ENCODE data around the gene GJC1. TPM values are rescaled to one million over a fixed set of nuclear protein-coding genes. Genes with fewer than 3 reads are reported as not detected.
A peak's percentile ranks its signal among the peaks of the same experiment; 100 is the strongest.

The GJC1 gene
- total RNA-seq, 1 experiment from 2014 or later, result 26.3 TPM

GRCh38 chr17:44785921-44786320, 44.2 kb downstream of the GJC1 start:
- DNase-seq (ENCODE audit: low read depth), result no peak
- in situ Hi-C loops (cut with HindIII; ENCODE audit: low pct_unique_long_range_greater_than_20kb, low sequenced_read_pairs), result no loop called here

GRCh38 chr17:44782326-44782850, 47.7 kb downstream of the GJC1 start:
- in situ Hi-C loops (cut with HindIII; ENCODE audit: low pct_unique_long_range_greater_than_20kb, low sequenced_read_pairs), result no loop called here
- no peak for DNase-seq (ENCODE audit: low read depth)

- in situ Hi-C loops (cut with HindIII; ENCODE audit: low pct_unique_long_range_greater_than_20kb, low sequenced_read_pairs), result no loop called here
- DNase-seq (ENCODE audit: low read depth), result no peak
Observed at GRCh38 chr17:44781551-44782325, 48.3 kb downstream of the GJC1 start.

GRCh38 chr17:44780845-44781480, 49.1 kb downstream of the GJC1 start:
- in situ Hi-C loops (cut with HindIII; ENCODE audit: low pct_unique_long_range_greater_than_20kb, low sequenced_read_pairs), result no loop called here
- no peak for DNase-seq (ENCODE audit: low read depth)

- in situ Hi-C loops (cut with HindIII; ENCODE audit: low pct_unique_long_range_greater_than_20kb, low sequenced_read_pairs), result no loop called here
- DNase-seq (ENCODE audit: low read depth), result no peak
Observed at GRCh38 chr17:44780161-44780560, 49.9 kb downstream of the GJC1 start.

GRCh38 chr17:44779211-44780025, 50.7 kb downstream of the GJC1 start:
- peak; percentile 82 for DNase-seq (ENCODE audit: low read depth)
- in situ Hi-C loops (cut with HindIII; ENCODE audit: low pct_unique_long_range_greater_than_20kb, low sequenced_read_pairs), result no loop called here

GRCh38 chr17:44778656-44779210, 51.4 kb downstream of the GJC1 start:
- in situ Hi-C loops (cut with HindIII; ENCODE audit: low pct_unique_long_range_greater_than_20kb, low sequenced_read_pairs), result no loop called here

GRCh38 chr17:44777394-44778348, 52.4 kb downstream of the GJC1 start:
- DNase-seq (ENCODE audit: low read depth), result no peak
- in situ Hi-C loops (cut with HindIII; ENCODE audit: low pct_unique_long_range_greater_than_20kb, low sequenced_read_pairs), result no loop called here

More at GRCh38 chr17:44778656-44779210, 51.4 kb downstream of the GJC1 start:
- no peak for DNase-seq (ENCODE audit: low read depth)

GRCh38 chr17:44776628-44777393, 53.3 kb downstream of the GJC1 start:
- in situ Hi-C loops (cut with HindIII; ENCODE audit: low pct_unique_long_range_greater_than_20kb, low sequenced_read_pairs), result no loop called here
- DNase-seq (ENCODE audit: low read depth), result no peak

- in situ Hi-C loops (cut with HindIII; ENCODE audit: low pct_unique_long_range_greater_than_20kb, low sequenced_read_pairs), result no loop called here
- DNase-seq (ENCODE audit: low read depth), result peak; percentile 97
Observed at GRCh38 chr17:44775838-44776621, 54.1 kb downstream of the GJC1 start.

GRCh38 chr17:44775136-44775837, 54.8 kb downstream of the GJC1 start:
- peak; percentile 81 for DNase-seq (ENCODE audit: low read depth)
- in situ Hi-C loops (cut with HindIII; ENCODE audit: low pct_unique_long_range_greater_than_20kb, low sequenced_read_pairs), result no loop called here

GRCh38 chr17:44774271-44775135, 55.6 kb downstream of the GJC1 start:
- in situ Hi-C loops (cut with HindIII; ENCODE audit: low pct_unique_long_range_greater_than_20kb, low sequenced_read_pairs), result no loop called here

GRCh38 chr17:44773140-44773539, 56.9 kb downstream of the GJC1 start:
- DNase-seq (ENCODE audit: low read depth), result no peak
- in situ Hi-C loops (cut with HindIII; ENCODE audit: low pct_unique_long_range_greater_than_20kb, low sequenced_read_pairs), result no loop called here

More at GRCh38 chr17:44774271-44775135, 55.6 kb downstream of the GJC1 start:
- DNase-seq (ENCODE audit: low read depth), result peak; percentile 81

GRCh38 chr17:44772308-44773045, 57.6 kb downstream of the GJC1 start:
- no peak for DNase-seq (ENCODE audit: low read depth)
- in situ Hi-C loops (cut with HindIII; ENCODE audit: low pct_unique_long_range_greater_than_20kb, low sequenced_read_pairs), result no loop called here
